Measurements from ENCODE around the gene MACROD2.

MACROD2 gene

DNA sequence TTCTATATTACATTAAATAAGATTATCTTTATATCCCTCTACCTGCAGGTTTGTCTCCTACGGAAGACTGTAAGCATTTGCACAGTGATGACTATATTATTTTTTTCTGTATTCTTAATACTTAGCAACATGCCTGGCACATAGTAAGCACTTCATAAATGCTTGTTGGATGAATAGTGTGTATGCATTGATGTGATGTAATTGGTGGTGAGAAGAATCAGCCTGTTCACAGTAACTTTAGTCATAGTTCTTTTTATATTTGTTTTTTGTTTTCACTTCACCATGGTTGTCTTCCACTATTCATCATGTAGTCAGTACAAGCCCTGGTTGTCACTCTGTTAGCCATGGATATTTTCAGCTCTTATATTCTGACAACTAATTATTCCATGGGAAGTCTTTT is 526.1 kb downstream of the MACROD2 start:
- in situ Hi-C loops (cut with MboI; ENCODE audit: low sequenced_read_pairs): no loop called here
- Histone ChIP-seq H3K9me3 (no peaks in the 10 kb centered on the region), H3K36me3 (replicated peaks) (no peaks in the 10 kb centered on the region), H3K4me1 (no peaks in the 10 kb centered on the region), H3K4me3 (no peak overlapping the region), H3K27me3 (ENCODE audit: low read depth) (no peaks in the 10 kb centered on the region)
- DNase-seq (ENCODE audit: low spot score in 2 of 2): no peak

DNA sequence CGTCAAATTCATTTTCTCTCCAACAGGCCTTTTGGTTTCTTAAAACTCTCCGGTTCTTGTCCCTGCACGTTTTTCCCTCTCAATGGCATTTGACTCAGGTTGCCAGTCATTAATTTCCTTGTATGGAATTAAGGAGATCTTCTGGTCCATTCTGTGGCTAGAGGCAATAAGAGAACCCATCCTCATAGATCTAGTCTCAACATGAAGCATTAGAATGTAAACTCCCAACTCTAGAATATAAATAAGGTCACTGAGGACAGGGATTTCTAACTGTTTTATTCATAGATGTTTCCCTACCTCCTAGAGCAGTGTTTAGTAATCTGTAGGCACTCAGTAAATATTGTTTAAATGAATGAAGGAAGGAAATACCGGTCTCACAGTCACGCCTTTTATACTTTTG is 527.3 kb downstream of the MACROD2 start:
- H3K27me3 ChIP-seq (ENCODE audit: low read depth): no peaks in the 10 kb centered on the region
- H3K9me3 ChIP-seq: no peaks in the 10 kb centered on the region
- in situ Hi-C loops (cut with MboI; ENCODE audit: low sequenced_read_pairs): no loop called here

GRCh38 chr20:14523090-14523489 is 527.8 kb downstream of the MACROD2 start:
- H3K27me3 ChIP-seq (ENCODE audit: low read depth): no peaks in the 10 kb centered on the region
- in situ Hi-C loops (cut with MboI; ENCODE audit: low sequenced_read_pairs): no loop called here

More for the DNA sequence above, 527.3 kb downstream of the MACROD2 start:
- Histone ChIP-seq H3K36me3 (replicated peaks) (no peaks in the 10 kb centered on the region), H3K4me1 (no peaks in the 10 kb centered on the region), H3K4me3 (no peak overlapping the region)
- DNase-seq (ENCODE audit: low spot score in 2 of 2): no peak

GRCh38 chr20:14525426-14525825 is 530.1 kb downstream of the MACROD2 start:
- no peaks in the 10 kb centered on the region for H3K4me1 ChIP-seq
- no peaks in the 10 kb centered on the region for H3K9me3 ChIP-seq
- in situ Hi-C loops (cut with MboI; ENCODE audit: low sequenced_read_pairs): no loop called here
- no peaks in the 10 kb centered on the region for H3K27me3 ChIP-seq (ENCODE audit: low read depth)
- H3K36me3 ChIP-seq (replicated peaks): no peaks in the 10 kb centered on the region
- H3K4me3 ChIP-seq: no peak overlapping the region
- no peak for DNase-seq (ENCODE audit: low spot score in 2 of 2)

More at GRCh38 chr20:14523090-14523489, 527.8 kb downstream of the MACROD2 start:
- Histone ChIP-seq H3K9me3 (no peaks in the 10 kb centered on the region), H3K36me3 (replicated peaks) (no peaks in the 10 kb centered on the region), H3K4me3 (no peak overlapping the region), H3K4me1 (no peaks in the 10 kb centered on the region)
- no peak for DNase-seq (ENCODE audit: low spot score in 2 of 2)

DNA sequence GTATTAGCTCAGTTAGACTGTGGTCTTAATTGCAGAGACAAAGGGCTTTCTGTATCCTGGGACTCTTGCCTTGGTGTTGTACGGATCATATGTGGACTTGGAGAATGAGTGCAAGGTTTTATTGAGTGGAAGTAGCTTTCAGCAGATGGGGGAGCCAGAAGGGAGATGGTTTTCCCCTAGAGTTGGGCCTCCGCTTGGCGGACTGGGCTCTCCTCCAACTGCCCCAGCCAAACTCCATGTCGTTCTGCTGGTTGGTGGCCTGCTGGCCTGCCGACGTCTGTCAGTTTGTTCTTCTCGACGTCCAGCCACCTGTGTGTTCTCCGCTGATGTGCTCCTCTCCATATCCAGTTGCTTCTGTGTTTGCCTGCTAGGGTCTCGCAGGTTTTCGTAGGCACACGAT is 531.6 kb downstream of the MACROD2 start:
- Histone ChIP-seq H3K9me3 (no peaks in the 10 kb centered on the region), H3K4me1 (no peaks in the 10 kb centered on the region), H3K4me3 (no peak overlapping the region), H3K27me3 (ENCODE audit: low read depth) (no peaks in the 10 kb centered on the region), H3K36me3 (replicated peaks) (no peaks in the 10 kb centered on the region)
- DNase-seq (ENCODE audit: low spot score in 2 of 2): no peak
- in situ Hi-C loops (cut with MboI; ENCODE audit: low sequenced_read_pairs): no loop called here

- in situ Hi-C loops (cut with MboI; ENCODE audit: low sequenced_read_pairs): no loop called here
- H3K27me3 ChIP-seq (ENCODE audit: low read depth): no peaks in the 10 kb centered on the region
- DNase-seq (ENCODE audit: low spot score in 2 of 2): no peak
- H3K9me3 ChIP-seq: no peaks in the 10 kb centered on the region
- H3K4me1 ChIP-seq: no peaks in the 10 kb centered on the region
- no peak overlapping the region for H3K4me3 ChIP-seq
- H3K36me3 ChIP-seq (replicated peaks): no peaks in the 10 kb centered on the region
These were observed 536.5 kb downstream of the MACROD2 start for GRCh38 chr20:14531786-14532185.

GRCh38 chr20:14536738-14537137 is 541.4 kb downstream of the MACROD2 start:
- Histone ChIP-seq H3K4me3 (no peak overlapping the region), H3K4me1 (no peaks in the 10 kb centered on the region), H3K27me3 (ENCODE audit: low read depth) (no peaks in the 10 kb centered on the region), H3K9me3 (no peaks in the 10 kb centered on the region), H3K36me3 (replicated peaks) (no peaks in the 10 kb centered on the region)
- no peak for DNase-seq (ENCODE audit: low spot score in 2 of 2)
- in situ Hi-C loops (cut with MboI; ENCODE audit: low sequenced_read_pairs): no loop called here

DNA sequence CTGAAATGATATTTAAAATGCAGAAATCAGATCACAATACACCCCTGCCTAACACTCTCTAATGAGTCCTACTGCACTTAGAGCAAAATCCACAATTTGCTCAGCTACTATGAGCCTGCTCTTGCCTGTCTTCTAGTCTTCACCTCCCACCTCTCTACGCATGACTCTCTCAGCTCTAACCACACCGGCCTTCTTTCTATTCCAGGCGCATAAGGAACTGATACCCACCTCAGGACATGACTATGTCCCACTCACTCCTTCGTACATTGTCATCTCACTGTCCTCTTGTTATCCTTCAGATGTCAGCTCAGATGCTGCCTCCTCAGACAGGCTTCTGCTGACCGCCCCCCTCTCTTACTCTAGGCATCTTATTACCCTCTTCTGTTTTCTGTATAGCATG is 543.1 kb downstream of the MACROD2 start:
- no peaks in the 10 kb centered on the region for H3K9me3 ChIP-seq
- no peaks in the 10 kb centered on the region for H3K27me3 ChIP-seq (ENCODE audit: low read depth)
- H3K4me1 ChIP-seq: no peaks in the 10 kb centered on the region
- in situ Hi-C loops (cut with MboI; ENCODE audit: low sequenced_read_pairs): no loop called here
- DNase-seq (ENCODE audit: low spot score in 2 of 2): no peak
- no peaks in the 10 kb centered on the region for H3K36me3 ChIP-seq (replicated peaks)
- no peak overlapping the region for H3K4me3 ChIP-seq

GRCh38 chr20:14543040-14543439 is 547.7 kb downstream of the MACROD2 start:
- DNase-seq (ENCODE audit: low spot score in 2 of 2): no peak
- H3K4me3 ChIP-seq: no peak overlapping the region
- in situ Hi-C loops (cut with MboI; ENCODE audit: low sequenced_read_pairs): no loop called here
- no peaks in the 10 kb centered on the region for H3K4me1 ChIP-seq
- no peaks in the 10 kb centered on the region for H3K9me3 ChIP-seq
- no peaks in the 10 kb centered on the region for H3K27me3 ChIP-seq (ENCODE audit: low read depth)
- no peaks in the 10 kb centered on the region for H3K36me3 ChIP-seq (replicated peaks)

DNA sequence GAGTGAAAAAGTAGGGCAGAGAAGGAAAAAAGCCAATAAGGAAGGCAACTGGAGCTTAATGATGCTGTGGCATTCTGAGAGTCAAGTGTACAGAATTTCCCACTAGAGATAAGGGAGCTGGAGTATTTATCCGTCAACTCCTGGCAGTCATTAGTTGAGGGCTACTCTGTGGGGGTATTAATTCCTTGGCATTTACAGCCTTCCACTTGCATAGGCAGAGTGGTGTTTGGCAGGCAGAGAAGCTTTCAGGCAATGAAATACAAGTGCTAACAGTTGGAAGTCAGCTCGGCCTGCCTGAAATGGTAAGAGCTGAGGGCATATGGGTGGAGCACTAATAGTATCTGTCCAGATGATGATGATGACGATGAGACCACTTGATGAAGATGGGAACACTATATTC is 549.4 kb downstream of the MACROD2 start:
- in situ Hi-C loops (cut with MboI; ENCODE audit: low sequenced_read_pairs): no loop called here
- DNase-seq (ENCODE audit: low spot score in 2 of 2): no peak
- no peaks in the 10 kb centered on the region for H3K9me3 ChIP-seq
- no peaks in the 10 kb centered on the region for H3K4me1 ChIP-seq
- H3K4me3 ChIP-seq: no peak overlapping the region
- H3K27me3 ChIP-seq (ENCODE audit: low read depth): no peaks in the 10 kb centered on the region
- no peaks in the 10 kb centered on the region for H3K36me3 ChIP-seq (replicated peaks)

GRCh38 chr20:14550655-14551054 is 555.3 kb downstream of the MACROD2 start:
- DNase-seq (ENCODE audit: low spot score in 2 of 2): no peak
- in situ Hi-C loops (cut with MboI; ENCODE audit: low sequenced_read_pairs): no loop called here

GRCh38 chr20:14553774-14554534 is 558.6 kb downstream of the MACROD2 start:
- in situ Hi-C loops (cut with MboI; ENCODE audit: low sequenced_read_pairs): no loop called here
- no peak for DNase-seq (ENCODE audit: low spot score in 2 of 2)
- no peaks in the 10 kb centered on the region for H3K9me3 ChIP-seq

More at GRCh38 chr20:14550655-14551054, 555.3 kb downstream of the MACROD2 start:
- no peaks in the 10 kb centered on the region for H3K9me3 ChIP-seq
- no peaks in the 10 kb centered on the region for H3K4me1 ChIP-seq
- H3K4me3 ChIP-seq: no peak overlapping the region
- no peaks in the 10 kb centered on the region for H3K27me3 ChIP-seq (ENCODE audit: low read depth)
- H3K36me3 ChIP-seq (replicated peaks): no peaks in the 10 kb centered on the region

GRCh38 chr20:14555676-14556075 is 560.4 kb downstream of the MACROD2 start:
- DNase-seq (ENCODE audit: low spot score in 2 of 2): no peak
- Histone ChIP-seq H3K9me3 (no peaks in the 10 kb centered on the region), H3K27me3 (ENCODE audit: low read depth) (no peaks in the 10 kb centered on the region), H3K4me1 (no peaks in the 10 kb centered on the region), H3K4me3 (no peak overlapping the region), H3K36me3 (replicated peaks) (no peaks in the 10 kb centered on the region)
- in situ Hi-C loops (cut with MboI; ENCODE audit: low sequenced_read_pairs): no loop called here

More at GRCh38 chr20:14553774-14554534, 558.6 kb downstream of the MACROD2 start:
- Histone ChIP-seq H3K4me1 (no peaks in the 10 kb centered on the region), H3K36me3 (replicated peaks) (no peaks in the 10 kb centered on the region), H3K27me3 (ENCODE audit: low read depth) (no peaks in the 10 kb centered on the region), H3K4me3 (no peak overlapping the region)

DNA sequence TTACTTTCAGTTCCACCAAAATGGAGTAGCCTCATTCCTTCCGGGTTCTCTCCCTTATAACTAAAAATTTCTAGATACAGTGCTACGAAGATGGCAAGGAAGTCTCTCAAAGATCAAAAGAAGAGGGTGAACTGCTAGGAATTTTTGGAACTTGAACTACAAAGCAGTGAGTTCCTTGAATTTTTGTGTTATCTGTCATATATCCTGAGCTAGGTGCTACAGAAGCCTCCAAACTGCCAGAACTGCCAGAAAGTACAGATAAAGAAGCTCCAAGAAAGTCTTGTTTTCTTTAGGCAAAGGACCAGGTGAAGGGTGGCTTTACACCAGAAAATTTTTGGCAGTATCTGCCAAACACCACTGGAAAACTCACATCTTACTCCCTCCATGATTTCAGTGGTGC is 560.9 kb downstream of the MACROD2 start:
- no peak overlapping the region for H3K4me3 ChIP-seq
- in situ Hi-C loops (cut with MboI; ENCODE audit: low sequenced_read_pairs): no loop called here
- no peaks in the 10 kb centered on the region for H3K36me3 ChIP-seq (replicated peaks)
- H3K27me3 ChIP-seq (ENCODE audit: low read depth): no peaks in the 10 kb centered on the region
- H3K4me1 ChIP-seq: no peaks in the 10 kb centered on the region
- no peaks in the 10 kb centered on the region for H3K9me3 ChIP-seq
- DNase-seq (ENCODE audit: low spot score in 2 of 2): no peak

DNA sequence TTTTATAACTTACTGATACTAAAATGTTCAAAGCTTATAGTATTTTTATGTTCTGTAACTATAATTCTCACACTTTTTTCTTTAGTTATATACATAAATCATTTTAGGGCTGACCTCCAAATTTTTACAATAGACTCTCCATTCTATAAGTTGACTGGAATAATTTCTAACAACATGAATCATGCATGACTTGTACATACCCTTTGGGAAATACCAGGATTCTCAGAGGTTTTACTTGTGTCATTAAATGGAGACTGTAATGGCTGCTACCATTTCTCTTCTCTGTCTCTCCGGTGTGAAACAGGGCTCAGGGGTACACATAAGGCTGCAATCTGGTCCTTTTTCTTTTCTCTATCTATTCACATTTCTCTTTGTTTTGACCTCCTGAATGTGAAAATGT is 564.3 kb downstream of the MACROD2 start:
- Histone ChIP-seq H3K36me3 (replicated peaks) (no peaks in the 10 kb centered on the region), H3K9me3 (no peaks in the 10 kb centered on the region), H3K4me1 (no peaks in the 10 kb centered on the region), H3K27me3 (ENCODE audit: low read depth) (no peaks in the 10 kb centered on the region), H3K4me3 (no peak overlapping the region)
- DNase-seq (ENCODE audit: low spot score in 2 of 2): no peak
- in situ Hi-C loops (cut with MboI; ENCODE audit: low sequenced_read_pairs): no loop called here

Data from HAP-1 (cell line).